ENCODE results near the gene ATPAF1.

- TF ChIP-seq, protein P1, sequence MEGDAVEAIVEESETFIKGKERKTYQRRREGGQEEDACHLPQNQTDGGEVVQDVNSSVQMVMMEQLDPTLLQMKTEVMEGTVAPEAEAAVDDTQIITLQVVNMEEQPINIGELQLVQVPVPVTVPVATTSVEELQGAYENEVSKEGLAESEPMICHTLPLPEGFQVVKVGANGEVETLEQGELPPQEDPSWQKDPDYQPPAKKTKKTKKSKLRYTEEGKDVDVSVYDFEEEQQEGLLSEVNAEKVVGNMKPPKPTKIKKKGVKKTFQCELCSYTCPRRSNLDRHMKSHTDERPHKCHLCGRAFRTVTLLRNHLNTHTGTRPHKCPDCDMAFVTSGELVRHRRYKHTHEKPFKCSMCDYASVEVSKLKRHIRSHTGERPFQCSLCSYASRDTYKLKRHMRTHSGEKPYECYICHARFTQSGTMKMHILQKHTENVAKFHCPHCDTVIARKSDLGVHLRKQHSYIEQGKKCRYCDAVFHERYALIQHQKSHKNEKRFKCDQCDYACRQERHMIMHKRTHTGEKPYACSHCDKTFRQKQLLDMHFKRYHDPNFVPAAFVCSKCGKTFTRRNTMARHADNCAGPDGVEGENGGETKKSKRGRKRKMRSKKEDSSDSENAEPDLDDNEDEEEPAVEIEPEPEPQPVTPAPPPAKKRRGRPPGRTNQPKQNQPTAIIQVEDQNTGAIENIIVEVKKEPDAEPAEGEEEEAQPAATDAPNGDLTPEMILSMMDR (IDR thresholded peaks at IDR 0.05), result no peak
- no peak for TF ChIP-seq RAD21 (IDR thresholded peaks at IDR 0.05; ENCODE audit: low read length)
- TF ChIP-seq POLR2AphosphoS5 (IDR thresholded peaks at IDR 0.05; ENCODE audit: low read depth, low read length), result no peak
- TF ChIP-seq YY1 (IDR thresholded peaks at IDR 0.05; ENCODE audit: low read depth), result no peak
These were observed 24.9 kb upstream of the ATPAF1 start for GRCh38 chr1:46692811-46693770.
